GM19467 (cell line): ENCODE results near the gene ZNF133.
"Not testable (repeated sequence)": the region's sequence is repeated elsewhere in the genome, so short reads cannot be mapped to it uniquely, and the experiment has no call there.

Source experiments
- ATAC-seq: cut with Tn5 transposase; IDR thresholded peaks from one replicate; pipeline ENCODE4 v1.9.1; 2021; ENCODE audit warnings: mild to moderate bottlenecking, moderate library complexity; ENCODE audit not compliant: unreplicated experiment

Gene ZNF133

DNA sequence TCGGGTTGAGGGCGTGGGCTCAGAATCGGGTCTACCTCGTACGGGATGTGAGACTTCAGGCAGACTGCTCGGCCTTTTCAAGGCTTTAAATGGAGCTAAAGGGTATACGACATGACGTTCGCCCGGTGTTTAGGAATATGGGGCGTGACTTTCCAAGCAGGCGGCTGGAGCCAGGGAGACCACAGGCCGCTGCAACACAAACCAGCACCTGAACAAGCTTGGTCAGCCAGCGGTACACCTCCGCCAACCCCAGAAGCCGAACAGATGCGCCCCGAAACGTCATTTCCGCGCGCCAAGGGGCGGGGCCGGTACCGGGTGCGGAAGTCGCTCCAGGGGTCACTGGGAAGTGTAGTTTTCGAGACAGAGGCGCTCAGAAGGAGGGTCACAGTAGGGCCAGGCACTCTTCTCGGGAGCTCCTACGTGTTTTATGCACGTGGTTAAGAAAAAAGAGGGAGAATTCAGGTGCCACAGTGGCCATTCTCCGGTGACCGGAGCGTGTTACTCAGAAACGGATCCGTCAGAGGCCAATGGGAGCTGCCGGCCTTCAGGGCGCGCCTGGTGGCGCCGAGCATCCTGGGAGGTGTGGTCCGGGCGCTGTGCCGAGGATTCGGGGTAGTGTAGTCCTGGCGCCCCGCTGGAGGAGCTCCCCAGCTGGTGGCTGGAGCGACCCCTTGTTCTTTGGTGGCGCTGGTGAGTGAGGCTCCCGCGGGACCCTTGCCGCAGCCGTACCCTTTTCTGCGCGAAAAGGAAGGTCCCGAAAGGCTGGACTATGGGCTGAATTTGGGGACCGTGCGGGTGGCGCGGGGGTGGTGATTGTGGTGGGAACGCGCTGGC lies at the start of gene ZNF133:
Gene ZNF133, plus strand, starts transcription at position 613 of the 834 bp plus-strand sequence. CDS start 17,160 bp downstream, outside the sequence.
- peak; percentile 98 for ATAC-seq

DNA sequence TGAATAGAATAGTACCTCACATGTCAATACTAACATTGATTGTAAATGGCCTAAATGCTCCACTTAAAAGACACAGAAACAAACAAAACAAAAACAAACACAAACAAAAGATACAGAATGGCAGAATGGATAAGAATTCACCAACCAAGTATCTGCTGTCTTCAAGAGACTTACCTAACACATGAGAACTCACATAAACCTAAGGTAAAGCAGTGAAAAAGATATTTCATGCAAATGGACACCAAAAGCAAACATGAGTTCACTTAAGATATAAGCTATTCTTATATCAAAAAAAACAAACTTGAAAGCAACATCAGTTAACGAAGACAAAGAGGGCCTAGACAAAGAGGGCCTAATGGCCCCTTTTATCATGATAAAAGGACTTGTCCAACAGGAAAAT lies 47.3 kb upstream of the ZNF133 start:
- no peak for ATAC-seq

DNA sequence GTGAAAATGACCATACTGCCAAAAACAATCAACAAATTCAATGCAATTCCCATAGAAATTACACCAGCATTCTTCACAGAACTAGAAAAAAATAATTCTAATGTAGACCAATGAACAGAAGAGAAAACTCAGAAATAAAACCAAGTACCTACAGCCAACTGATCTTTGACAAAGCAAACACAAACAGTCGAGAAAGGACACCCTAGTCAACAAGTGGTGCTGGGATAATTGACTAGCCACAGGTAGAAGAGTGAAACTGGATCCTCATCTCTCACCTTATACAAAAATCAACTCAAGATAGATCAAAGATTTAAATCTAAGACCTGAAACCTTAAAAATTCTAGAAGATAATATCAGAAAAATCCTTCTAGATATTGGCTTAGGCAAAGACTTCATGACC lies 44.5 kb upstream of the ZNF133 start:
- no peak for ATAC-seq

- ATAC-seq, result not testable (repeated sequence)
Observed at GRCh38 chr20:18248545-18248944, 39.8 kb upstream of the ZNF133 start.

- no peak for ATAC-seq
Observed at GRCh38 chr20:18250217-18250616, 38.1 kb upstream of the ZNF133 start.

GRCh38 chr20:18252597-18253451 lies 35.5 kb upstream of the ZNF133 start:
- ATAC-seq, result no peak

- no peak for ATAC-seq
Observed at GRCh38 chr20:18254615-18255014, 33.7 kb upstream of the ZNF133 start.

DNA sequence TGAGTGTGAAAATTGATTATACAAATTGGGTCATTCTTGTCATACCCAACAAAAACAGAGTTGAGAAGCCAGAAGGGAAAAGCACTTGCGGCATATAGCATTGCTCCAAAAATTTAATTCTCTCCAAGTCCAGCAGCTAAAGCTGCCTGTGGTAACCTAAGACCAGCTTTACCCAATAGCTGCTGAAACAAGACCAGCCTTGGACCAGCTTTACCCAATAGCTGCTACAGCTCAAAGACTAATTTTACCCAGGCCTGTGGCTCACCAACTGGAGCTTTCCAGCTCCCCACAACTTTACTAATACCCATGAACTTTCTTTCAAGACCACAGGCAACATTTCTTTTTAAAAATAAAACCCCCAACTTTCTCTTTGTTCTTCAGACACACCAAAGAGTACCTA lies 32.8 kb upstream of the ZNF133 start:
- no peak for ATAC-seq

GRCh38 chr20:18256440-18257090 lies 31.8 kb upstream of the ZNF133 start:
- ATAC-seq, result no peak

- no peak for ATAC-seq
Observed at GRCh38 chr20:18258126-18258860, 30.0 kb upstream of the ZNF133 start.

GRCh38 chr20:18259730-18260129 lies 28.6 kb upstream of the ZNF133 start:
- ATAC-seq, result no peak

GRCh38 chr20:18263723-18264122 lies 24.6 kb upstream of the ZNF133 start:
- no peak for ATAC-seq

- no peak for ATAC-seq
Observed at GRCh38 chr20:18265441-18265840, 22.9 kb upstream of the ZNF133 start.

GRCh38 chr20:18266282-18266681 lies 22.0 kb upstream of the ZNF133 start:
- no peak for ATAC-seq

- ATAC-seq, result no peak
Observed at GRCh38 chr20:18267815-18268214, 20.5 kb upstream of the ZNF133 start.

- ATAC-seq, result no peak
Observed at GRCh38 chr20:18271160-18271559, 17.2 kb upstream of the ZNF133 start.

DNA sequence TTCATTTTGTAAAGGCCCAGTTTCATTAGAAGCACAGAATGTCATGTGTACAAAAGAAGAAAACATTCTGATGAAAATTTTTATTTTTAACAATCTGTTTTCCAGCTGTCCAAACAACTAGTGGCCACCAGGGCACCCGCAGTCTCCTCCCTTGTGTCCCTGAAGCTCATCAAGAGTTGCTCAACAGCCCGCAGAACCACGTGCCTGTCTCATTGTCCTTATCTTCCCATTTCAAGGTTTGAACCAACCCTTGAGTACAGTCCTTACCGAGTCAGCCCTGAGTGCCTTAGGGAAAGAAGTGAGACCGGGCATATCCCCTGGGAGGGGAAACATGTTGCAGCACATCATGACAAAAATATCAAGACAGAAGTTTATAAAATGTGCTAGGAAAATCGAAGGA lies 15.9 kb upstream of the ZNF133 start:
- ATAC-seq, result no peak

DNA sequence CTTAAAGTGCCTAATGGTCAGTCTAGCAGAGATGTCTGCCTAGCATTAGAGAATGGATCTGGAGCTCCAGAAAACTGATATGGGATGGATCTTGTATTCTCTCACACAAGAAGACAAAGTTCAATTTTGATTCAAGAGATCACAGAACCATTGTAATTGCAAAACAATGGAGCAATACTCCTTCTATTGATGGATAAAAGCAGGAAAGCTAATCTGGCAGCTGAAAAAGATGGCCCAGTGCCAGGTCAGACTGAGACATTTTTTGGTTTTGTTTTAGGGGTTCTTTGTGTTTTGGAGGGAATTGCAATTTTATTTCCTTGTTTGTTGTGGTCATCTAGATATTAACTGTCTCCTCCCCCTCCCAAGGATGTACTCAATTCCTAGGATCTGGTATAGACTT lies 14.6 kb upstream of the ZNF133 start:
- ATAC-seq, result no peak

- not testable (repeated sequence) for ATAC-seq
Observed at GRCh38 chr20:18275960-18276359, 12.4 kb upstream of the ZNF133 start.

DNA sequence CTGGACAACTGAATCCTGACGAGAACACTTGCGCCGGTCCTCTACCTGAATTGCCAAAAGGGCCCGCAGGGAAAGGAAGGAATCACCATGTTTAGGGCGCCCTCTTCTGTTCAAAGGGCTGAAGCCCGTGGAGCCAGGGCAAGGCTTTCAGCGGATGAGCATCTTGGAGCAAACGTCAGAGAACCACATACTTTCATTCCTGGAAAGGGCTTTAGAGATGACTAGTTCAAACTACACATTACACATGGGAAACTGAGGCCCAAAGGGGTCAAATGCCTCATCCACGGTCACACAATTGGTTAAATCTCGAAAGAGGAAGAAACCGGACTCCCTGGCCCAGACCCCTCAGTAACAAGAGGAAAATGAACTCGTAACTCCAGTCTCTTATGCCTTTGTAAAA lies 11.5 kb upstream of the ZNF133 start:
- no peak for ATAC-seq

- ATAC-seq, result no peak
Observed at GRCh38 chr20:18279242-18279641, 9.1 kb upstream of the ZNF133 start.
